GM19455 (cell line): Measurements from ENCODE around the gene EIF4G2.

ENCODE experiments used
- ATAC-seq: cut with Tn5 transposase; IDR thresholded peaks from one replicate; pipeline ENCODE4 v1.9.1; 2021; ENCODE audit not compliant: unreplicated experiment

EIF4G2 gene

DNA sequence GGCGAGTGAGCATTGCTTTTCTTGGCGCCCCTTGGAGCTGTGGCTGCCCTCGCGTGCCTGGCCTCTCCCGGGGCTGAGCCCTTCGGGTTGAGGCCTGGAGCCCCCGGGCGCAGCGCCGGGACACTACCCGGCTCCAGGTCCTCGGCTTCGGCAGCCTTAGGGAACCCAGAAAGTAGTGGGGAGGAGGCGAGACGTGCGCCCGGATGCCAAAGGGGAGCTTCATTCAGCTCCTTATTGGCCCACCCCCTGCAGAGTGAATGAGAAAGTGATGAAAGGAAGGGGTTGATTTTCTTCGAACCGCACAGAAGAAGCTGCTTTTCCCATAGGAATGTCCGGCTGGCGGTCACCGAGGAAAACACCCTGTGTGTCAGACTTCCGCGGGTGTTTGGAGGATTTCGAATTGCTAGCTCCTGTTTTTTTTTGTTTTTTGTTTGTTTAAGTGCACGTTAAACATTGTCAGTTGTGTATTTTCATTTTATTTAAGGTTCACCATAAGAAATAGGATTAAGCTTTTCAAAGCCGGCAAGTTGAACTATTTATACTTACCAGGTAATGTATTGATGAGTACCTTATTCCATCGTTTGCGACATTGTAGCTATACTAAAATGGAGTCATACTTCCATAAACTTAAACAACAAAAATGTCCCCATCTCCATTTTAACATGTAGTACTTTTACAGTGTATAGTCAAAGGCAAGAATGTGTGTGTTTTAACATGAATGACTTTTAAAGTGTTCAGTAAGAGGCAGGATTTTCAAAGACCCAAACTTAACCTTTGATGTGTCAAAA, 841 bp upstream of the EIF4G2 start:
- ATAC-seq: peak; percentile 31

DNA sequence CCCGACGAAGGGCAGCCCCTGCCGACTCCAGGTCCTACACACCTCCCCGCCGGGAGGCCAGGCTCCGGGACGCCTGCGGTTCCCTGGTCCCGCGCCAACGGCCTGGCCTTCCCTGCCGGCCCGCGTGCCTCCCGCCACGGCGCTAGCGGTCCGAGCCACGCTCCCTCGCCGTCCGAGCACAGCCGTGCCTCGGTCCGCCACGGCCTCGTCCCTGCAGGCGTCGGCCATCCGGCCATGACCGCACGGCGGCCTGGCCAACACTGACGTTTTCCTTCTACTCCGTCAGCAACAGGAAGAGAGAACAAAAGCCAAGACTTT, 532 bp downstream of the EIF4G2 start:
- ATAC-seq: no peak

GRCh38 chr11:10807493-10808234, 1.1 kb downstream of the EIF4G2 start:
- peak; percentile 9 for ATAC-seq

DNA sequence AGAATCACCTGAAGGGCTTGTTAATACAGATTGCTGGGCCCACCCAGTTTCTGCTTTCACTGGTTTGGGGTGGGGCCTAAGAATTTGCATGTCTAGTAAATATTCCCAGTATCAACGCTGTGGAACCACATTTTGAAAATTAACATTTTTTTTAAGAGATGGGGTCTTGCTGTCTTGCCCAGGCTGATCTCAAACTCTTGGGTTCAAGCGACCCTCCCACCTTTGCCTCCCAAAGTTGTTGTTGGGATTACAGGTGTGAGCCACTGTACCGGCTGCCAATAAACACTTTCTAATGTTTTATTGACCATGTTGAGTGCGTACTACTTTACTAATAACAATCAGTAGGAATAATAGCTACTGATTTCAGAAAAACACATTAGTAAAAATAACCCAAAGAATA, 2.5 kb downstream of the EIF4G2 start:
- ATAC-seq: no peak

GRCh38 chr11:10805741-10806140, 3.0 kb downstream of the EIF4G2 start:
- ATAC-seq: no peak

- ATAC-seq: no peak
Observed at GRCh38 chr11:10803676-10804075, 5.0 kb downstream of the EIF4G2 start.

DNA sequence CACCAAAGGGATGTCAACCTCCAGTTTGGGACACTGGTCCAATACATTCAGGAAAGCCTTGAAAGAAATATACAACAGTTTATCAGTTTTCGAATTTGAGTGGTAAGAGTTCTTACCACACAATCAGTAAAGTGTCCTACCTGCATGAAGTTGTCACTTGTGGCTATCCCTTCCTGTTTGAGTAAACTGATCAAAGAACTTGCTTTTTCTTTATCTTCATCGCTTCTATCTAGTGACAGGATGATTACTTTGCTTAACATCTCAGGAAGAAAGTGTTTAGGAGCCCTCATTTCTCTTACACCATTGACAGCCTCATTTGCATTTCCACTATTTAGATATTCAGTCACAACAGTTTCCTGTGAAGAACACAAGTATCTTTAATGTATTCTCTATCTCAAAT, 8.4 kb downstream of the EIF4G2 start:
- no peak for ATAC-seq

DNA sequence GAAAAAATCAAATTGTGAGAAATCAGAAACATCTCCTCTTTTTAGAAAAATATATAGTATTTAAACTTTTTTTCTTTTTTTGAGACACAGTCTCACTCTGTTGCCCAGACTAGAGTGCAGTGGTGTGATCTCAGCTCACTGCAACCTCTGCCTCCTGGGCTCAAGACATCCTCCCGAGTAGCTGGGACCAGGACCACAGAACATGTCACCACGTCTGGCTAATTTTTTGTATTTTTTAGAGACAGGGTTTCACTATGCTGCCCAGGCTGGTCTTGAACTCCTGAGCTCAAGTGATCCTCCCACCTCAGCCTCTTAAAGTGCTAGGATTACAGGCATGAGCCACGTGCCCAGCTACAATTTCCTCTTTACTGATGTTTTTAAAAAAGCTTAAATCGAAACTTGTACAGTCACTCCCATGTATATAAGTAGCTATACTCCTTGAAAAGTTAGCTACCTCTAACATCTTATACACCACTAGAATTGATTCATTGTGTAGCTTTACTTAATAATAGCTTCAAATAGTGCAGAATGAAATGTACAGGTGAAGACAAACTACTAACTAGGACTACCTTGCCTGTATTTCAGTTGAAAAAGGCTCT, 10.3 kb downstream of the EIF4G2 start:
- no peak for ATAC-seq

GRCh38 chr11:10797531-10797930, 11.2 kb downstream of the EIF4G2 start:
- no peak for ATAC-seq

DNA sequence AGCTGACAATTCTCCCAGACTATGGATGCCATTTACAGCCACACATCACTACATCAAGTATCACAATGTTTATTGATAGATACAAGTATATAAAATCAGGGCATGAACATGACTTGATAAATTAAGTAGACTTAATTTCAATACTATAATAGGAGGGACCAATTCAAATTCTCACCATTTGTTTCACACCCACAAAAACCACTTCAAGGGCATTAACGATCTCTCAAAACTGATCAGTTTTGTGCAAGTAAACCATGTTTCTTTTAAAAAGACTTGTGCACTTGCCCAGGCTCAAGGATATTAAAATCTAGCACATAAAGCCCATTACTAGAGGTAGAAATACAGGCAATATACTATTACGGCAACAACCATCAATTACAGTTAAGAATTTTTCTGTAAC, 11.7 kb downstream of the EIF4G2 start:
- ATAC-seq: no peak

- no peak for ATAC-seq
Observed at GRCh38 chr11:10796191-10796590, 12.5 kb downstream of the EIF4G2 start.

- no peak for ATAC-seq
Observed at GRCh38 chr11:10793470-10794255, 15.1 kb downstream of the EIF4G2 start.

- peak; percentile 95 for ATAC-seq
Observed at GRCh38 chr11:10792385-10793068, 16.2 kb downstream of the EIF4G2 start.

DNA sequence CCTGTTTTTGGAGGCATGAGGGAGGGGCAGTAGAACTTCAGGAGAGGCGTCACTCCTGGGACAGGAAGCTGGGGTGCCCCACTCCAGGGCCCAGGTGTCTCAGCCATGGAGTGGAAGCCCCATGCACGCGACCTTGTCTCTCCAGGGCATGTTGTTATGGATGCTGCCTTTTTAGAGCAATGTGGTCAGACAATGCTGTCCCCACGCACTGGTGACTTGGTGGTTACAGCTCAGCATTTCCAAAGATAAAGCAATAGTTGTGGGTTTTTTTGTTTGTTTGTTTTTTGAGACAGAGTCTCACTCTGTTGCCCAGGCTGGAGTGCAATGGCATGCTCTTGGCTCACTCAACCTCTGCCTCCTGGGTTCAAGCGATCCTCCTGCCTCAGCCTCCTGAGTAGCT, 22.3 kb downstream of the EIF4G2 start:
- no peak for ATAC-seq

GRCh38 chr11:10785146-10785474, 23.6 kb downstream of the EIF4G2 start:
- no peak for ATAC-seq

GRCh38 chr11:10784232-10785145, 24.2 kb downstream of the EIF4G2 start:
- ATAC-seq: no peak

- no peak for ATAC-seq
Observed at GRCh38 chr11:10780040-10780439, 28.7 kb downstream of the EIF4G2 start.

- no peak for ATAC-seq
Observed at GRCh38 chr11:10779086-10779485, 29.6 kb downstream of the EIF4G2 start.

DNA sequence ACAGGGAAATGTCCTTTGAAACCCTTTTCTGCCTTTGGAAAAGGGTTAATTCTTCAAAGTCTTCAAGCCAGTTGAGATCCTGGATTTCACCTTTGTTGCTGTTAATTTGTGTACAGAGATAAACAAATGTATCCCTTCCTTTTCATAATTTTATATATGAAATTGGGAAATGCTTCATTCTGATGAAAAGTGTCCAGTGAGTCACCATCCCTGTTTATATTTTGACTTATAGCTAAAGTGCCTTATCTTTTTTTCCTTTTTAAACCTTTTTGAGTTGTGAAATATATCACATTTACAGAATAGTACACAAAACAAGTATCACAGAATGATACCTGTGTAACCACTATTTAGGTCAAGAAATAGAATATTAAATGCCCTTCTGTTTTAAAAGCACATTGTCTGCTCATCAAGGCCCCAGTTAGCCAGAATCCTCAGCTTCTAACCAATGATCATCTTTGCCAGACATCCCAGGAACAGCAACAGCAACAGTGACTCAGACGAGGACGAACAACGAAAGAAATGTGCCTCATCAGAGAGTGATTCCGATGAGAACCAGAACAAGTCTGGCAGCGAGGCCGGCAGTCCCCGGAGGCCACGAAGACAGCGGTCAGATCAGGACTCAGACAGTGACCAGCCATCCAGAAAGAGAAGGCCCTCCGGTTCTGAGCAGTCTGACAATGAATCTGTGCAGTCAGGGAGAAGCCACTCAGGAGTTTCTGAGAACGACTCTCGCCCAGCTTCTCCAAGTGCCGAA, 30.3 kb downstream of the EIF4G2 start:
- ATAC-seq: no peak
